H7 (cell line): ENCODE measurements around the gene REV1. TPM values are rescaled to one million over a fixed set of nuclear protein-coding genes. Genes with fewer than 3 reads are reported as not detected.

Source experiments
- DNase-seq: peaks from one replicate; pipeline ENCODE4 v3.0.0; 2012
- H3K27me3 ChIP-seq: 2 replicates; pipeline ENCODE4 v1.6.0; 2011; ENCODE audit warnings: mild to moderate bottlenecking, low read length; ENCODE audit not compliant: control insufficient read depth, insufficient read depth
- H3K36me3 ChIP-seq: replicated peaks from 2 replicates; pipeline ENCODE4 v1.5.1; 2011; ENCODE audit warnings: low read length; ENCODE audit not compliant: control insufficient read depth, insufficient read depth
- H3K4me3 ChIP-seq: 2 replicates; pipeline ENCODE4 v1.5.1; 2011; ENCODE audit warnings: low read depth, mild to moderate bottlenecking, control low read depth, low read length, moderate library complexity; ENCODE audit not compliant: insufficient read depth
- total RNA-seq: library from RNA; depleted of rRNA; stranded (reverse); fragments of >200 nt; shearing (Covaris generic); gene quantifications from 2 replicates; pipeline ENCODE4 v1.2.3, GENCODE V29; 2014

Gene REV1
- total RNA-seq, 1 experiment from 2014 or later, result 21.1 TPM

GRCh38 chr2:99448556-99448955, 41.3 kb downstream of the REV1 start:
- Histone ChIP-seq H3K27me3 (no peaks in the 10 kb centered on the region), H3K36me3 (no peaks in the 10 kb centered on the region; the same call in none of the 2 replicates), H3K4me3 (no peak overlapping the region)
- no peak for DNase-seq

GRCh38 chr2:99445065-99445464, 44.8 kb downstream of the REV1 start:
- Histone ChIP-seq H3K27me3 (no peaks in the 10 kb centered on the region), H3K36me3 (peaks cover 2% of the 10 kb centered on the region), H3K4me3 (no peak overlapping the region)
- no peak for DNase-seq

GRCh38 chr2:99444222-99444621, 45.6 kb downstream of the REV1 start:
- Histone ChIP-seq H3K27me3 (no peaks in the 10 kb centered on the region), H3K4me3 (no peak overlapping the region), H3K36me3 (peaks cover 2% of the 10 kb centered on the region)
- no peak for DNase-seq

- peak; percentile 28 for DNase-seq
- H3K4me3 ChIP-seq, result no peak overlapping the region
- H3K36me3 ChIP-seq, result peaks cover 6% of the 10 kb centered on the region
- H3K27me3 ChIP-seq, result no peaks in the 10 kb centered on the region
These were observed 47.0 kb downstream of the REV1 start for GRCh38 chr2:99442837-99443236.

- Histone ChIP-seq H3K36me3 (peaks cover 6% of the 10 kb centered on the region; the same call in 1 of the 2 replicates), H3K27me3 (no peaks in the 10 kb centered on the region), H3K4me3 (no peak overlapping the region)
- peak; percentile 8 for DNase-seq
These were observed 49.8 kb downstream of the REV1 start for GRCh38 chr2:99439971-99440505.

- peaks cover 4% of the 10 kb centered on the region; the same call in 1 of the 2 replicates for H3K36me3 ChIP-seq
- DNase-seq, result no peak
- no peaks in the 10 kb centered on the region for H3K27me3 ChIP-seq
These were observed 52.9 kb downstream of the REV1 start for GRCh38 chr2:99436874-99437273.

GRCh38 chr2:99433340-99433739, 56.5 kb downstream of the REV1 start:
- no peaks in the 10 kb centered on the region for H3K27me3 ChIP-seq
- H3K4me3 ChIP-seq, result no peak overlapping the region
- DNase-seq, result no peak
- peaks cover 5% of the 10 kb centered on the region for H3K36me3 ChIP-seq

More at GRCh38 chr2:99436874-99437273, 52.9 kb downstream of the REV1 start:
- no peak overlapping the region for H3K4me3 ChIP-seq

- H3K36me3 ChIP-seq, result peaks cover 7% of the 10 kb centered on the region
- no peak for DNase-seq
- no peak overlapping the region for H3K4me3 ChIP-seq
- no peaks in the 10 kb centered on the region for H3K27me3 ChIP-seq
These were observed 58.1 kb downstream of the REV1 start for GRCh38 chr2:99431587-99432275.

GRCh38 chr2:99430614-99431291, 59.1 kb downstream of the REV1 start:
- no peak for DNase-seq
- Histone ChIP-seq H3K36me3 (peaks cover 7% of the 10 kb centered on the region), H3K4me3 (no peak overlapping the region), H3K27me3 (no peaks in the 10 kb centered on the region)

- no peak for DNase-seq
- Histone ChIP-seq H3K27me3 (no peaks in the 10 kb centered on the region), H3K4me3 (no peak overlapping the region), H3K36me3 (peaks cover 12% of the 10 kb centered on the region)
These were observed 64.8 kb downstream of the REV1 start for GRCh38 chr2:99425022-99425421.

GRCh38 chr2:99424371-99424770, 65.4 kb downstream of the REV1 start:
- Histone ChIP-seq H3K4me3 (no peak overlapping the region), H3K27me3 (no peaks in the 10 kb centered on the region), H3K36me3 (peaks cover 12% of the 10 kb centered on the region)
- no peak for DNase-seq

GRCh38 chr2:99422599-99422998, 67.2 kb downstream of the REV1 start:
- DNase-seq, result no peak
- Histone ChIP-seq H3K4me3 (no peak overlapping the region), H3K36me3 (peaks cover 9% of the 10 kb centered on the region), H3K27me3 (no peaks in the 10 kb centered on the region)

- no peaks in the 10 kb centered on the region for H3K27me3 ChIP-seq
- no peak overlapping the region for H3K4me3 ChIP-seq
- no peak for DNase-seq
- H3K36me3 ChIP-seq, result peaks cover 13% of the 10 kb centered on the region
These were observed 68.3 kb downstream of the REV1 start for GRCh38 chr2:99421469-99421868.

- H3K4me3 ChIP-seq, result no peak overlapping the region
- H3K36me3 ChIP-seq, result peaks cover 13% of the 10 kb centered on the region
- no peaks in the 10 kb centered on the region for H3K27me3 ChIP-seq
- DNase-seq, result no peak
These were observed 69.0 kb downstream of the REV1 start for GRCh38 chr2:99420751-99421299.

- Histone ChIP-seq H3K4me3 (no peak overlapping the region), H3K27me3 (no peaks in the 10 kb centered on the region), H3K36me3 (peaks cover 13% of the 10 kb centered on the region)
- DNase-seq, result no peak
These were observed 69.8 kb downstream of the REV1 start for GRCh38 chr2:99420031-99420430.
